GM12878 (cell line): ENCODE results near the gene MYDGF. TPM values are rescaled to one million over a fixed set of nuclear protein-coding genes. Genes with fewer than 3 reads are reported as not detected.

Source experiments
- ATAC-seq: fragments of 200-7000 bp; cut with Tn5 transposase; 3 replicates; pipeline ENCODE4 v1.9.1; 2020; ENCODE audit warnings: mild to moderate bottlenecking, moderate library complexity
- BruUV-seq: library from RNA; stranded (reverse); fragments of 400-500 nt; replicated peaks from 2 replicates; lab custom pipeline; 2021; lab: Mats Ljungman, UMichigan
- CTCF ChIA-PET: fragments of 300-600 bp; sonication (Branson Sonifier 250); formaldehyde crosslinking; extraction: SDS; loops from one replicate; lab custom pipeline; 2021; ENCODE audit warnings: inconsistent platforms; lab: Yijun Ruan, JAX
- POLR2A ChIA-PET: fragments of 350-600 bp; formaldehyde crosslinking; extraction: SDS; loops from one replicate; lab custom pipeline; 2021; ENCODE audit warnings: inconsistent platforms; lab: Charles Lee
- RAD21 ChIA-PET: fragments of 300-600 bp; sonication (Branson Sonifier 250); formaldehyde crosslinking; loops from one replicate; lab custom pipeline; 2023; ENCODE audit warnings: antibody characterized with exemption; ENCODE audit not compliant: unreplicated experiment; lab: Charles Lee
- SMC1A ChIA-PET: fragments of 300-600 bp; sonication (Branson Sonifier 250); formaldehyde crosslinking; loops from one replicate; lab custom pipeline; 2023; ENCODE audit not compliant: unreplicated experiment, uncharacterized antibody; lab: Charles Lee
- DNase-seq: peaks from one replicate; pipeline ENCODE4 v3.0.0-alpha.2; 2011; ENCODE audit warnings: low read depth, low spot score
- FAIRE-seq: peaks from 3 replicates; lab custom pipeline; 2011; peaks lifted over from hg19 to GRCh38; lab: Jason Lieb, UNC
- H2AFZ ChIP-seq: 2 replicates; pipeline ENCODE4 v1.6.0; 2011; ENCODE audit warnings: low read depth, low read length, control low read depth; ENCODE audit not compliant: control insufficient read depth
- H3K27ac ChIP-seq: 2 replicates; pipeline ENCODE4 v1.5.1; 2011; ENCODE audit warnings: control low read depth; ENCODE audit not compliant: control insufficient read depth, insufficient read depth
- H3K27me3 ChIP-seq, 2 experiments: replicated peaks in 1 of 2; 2 replicates each; pipeline versions ENCODE4 v1.6.0 to v1.6.1; 2011; ENCODE audit warnings: low read length in 1 of 2; ENCODE audit not compliant: control insufficient read depth in 2 of 2, insufficient read depth in 2 of 2
- H3K36me3 ChIP-seq, 2 experiments: 2 replicates each; pipeline ENCODE4 v1.5.1; 2011; ENCODE audit warnings: low read length in 1 of 2; ENCODE audit not compliant: control insufficient read depth in 2 of 2, insufficient read depth in 2 of 2
- H3K4me1 ChIP-seq: 2 replicates; pipeline ENCODE4 v1.6.1; 2011; ENCODE audit warnings: mild to moderate bottlenecking, low read length, moderate library complexity, mixed read lengths; ENCODE audit not compliant: control insufficient read depth, insufficient read depth
- H3K4me2 ChIP-seq: 2 replicates; pipeline ENCODE4 v1.6.0; 2011; ENCODE audit warnings: control low read depth; ENCODE audit not compliant: control insufficient read depth, insufficient read depth
- H3K4me3 ChIP-seq: fragments of 200-600 bp; sonication (generic); 2 replicates; pipeline ENCODE4 v1.5.1; 2016
- H3K79me2 ChIP-seq: 2 replicates; pipeline ENCODE4 v1.6.0; 2011; ENCODE audit warnings: low read length; ENCODE audit not compliant: control insufficient read depth, insufficient read depth
- H3K9ac ChIP-seq: 2 replicates; pipeline ENCODE4 v1.8.0; 2011; ENCODE audit warnings: low read length, control low read depth, mixed read lengths; ENCODE audit not compliant: control insufficient read depth, insufficient read depth
- H3K9me3 ChIP-seq: replicated peaks from 3 replicates; pipeline ENCODE4 v1.5.1; 2011; ENCODE audit warnings: mild to moderate bottlenecking, low read length; ENCODE audit not compliant: control insufficient read depth, insufficient read depth
- H4K20me1 ChIP-seq: 2 replicates; pipeline ENCODE4 v1.6.0; 2011; ENCODE audit not compliant: control insufficient read depth, insufficient read depth
- CREM ChIP-seq: IDR thresholded peaks from 2 replicates; pipeline ENCODE4 v1.6.1; 2014; ENCODE audit warnings: antibody characterized with exemption, low read depth
- HSF1 ChIP-seq: fragments of 150-350 bp; IDR thresholded peaks from 2 replicates; pipeline ENCODE4 v1.6.1; 2014; ENCODE audit warnings: mild to moderate bottlenecking, low read depth, low read length
- LARP7 ChIP-seq: fragments of 450-650 bp; IDR thresholded peaks from 2 replicates; pipeline ENCODE4 v1.6.1; 2017; ENCODE audit warnings: mild to moderate bottlenecking
- MYB ChIP-seq: fragments of 150-350 bp; IDR thresholded peaks from 2 replicates; pipeline ENCODE4 v1.6.1; 2014; ENCODE audit warnings: mild to moderate bottlenecking, low read depth, low read length, borderline replicate concordance
- NRF1 ChIP-seq: conservative IDR thresholded peaks from 2 replicates; pipeline ENCODE4 v1.6.1; 2011; ENCODE audit warnings: mild to moderate bottlenecking, low read depth, low read length, improper control_type of control experiment
- PBX3 ChIP-seq: IDR thresholded peaks from 2 replicates; pipeline ENCODE4 v1.6.1; 2011; ENCODE audit warnings: mild to moderate bottlenecking, low read depth, low read length, moderate library complexity; ENCODE audit not compliant: insufficient replicate concordance
- PML ChIP-seq: IDR thresholded peaks from 2 replicates; pipeline ENCODE4 v1.6.1; 2012; ENCODE audit warnings: low read length, inconsistent platforms
- SMC3 ChIP-seq: IDR thresholded peaks from 2 replicates; pipeline ENCODE4 v1.6.1; 2011; ENCODE audit warnings: low read length, improper control_type of control experiment, borderline replicate concordance
- TCF12 ChIP-seq: IDR thresholded peaks from 2 replicates; pipeline ENCODE4 v1.6.1; 2011; ENCODE audit warnings: low read depth, mild to moderate bottlenecking, low read length
- ZNF384 ChIP-seq: IDR thresholded peaks from 2 replicates; pipeline ENCODE4 v1.6.1; 2012; ENCODE audit warnings: low read depth, mild to moderate bottlenecking, low read length, improper control_type of control experiment, borderline replicate concordance
- WGBS: methylation state at CpG from one replicate; pipeline ENCODE4 v1.1.6; 2016; ENCODE audit warnings: low lambda C conversion rate; ENCODE audit not compliant: insufficient replicate concordance, insufficient coverage; ENCODE audit errors: missing lambda C conversion rate; 5-methylcytosine and 5-hydroxymethylcytosine counted together
- in situ Hi-C: fragments of 300-500 bp; cut with MboI; formaldehyde crosslinking; loops from 9 replicates; pipeline ENCODE4 v1.14.3; 2018; ENCODE audit warnings: mixed read lengths
- intact Hi-C: fragments of 100-400 bp; cut with micrococcal nuclease; formaldehyde crosslinking; loops from one replicate; pipeline ENCODE4 v1.14.2; 2022; ENCODE audit not compliant: unreplicated experiment
- polyA plus RNA-seq, 11 experiments: library from polyadenylated mRNA; depleted of rRNA in 4 of 11; unstranded in 6 of 11; stranded (reverse) in 5 of 11; fragments of >200 nt; fragmentation: Nextera tagmentation in 4 of 11; fragmentation: Illumina TruSeq in 1 of 11; extraction: Ambion mirVana in 4 of 11; extraction: Trizol in 1 of 11; gene quantifications; 1 replicate in 1 of 11; 2 replicates in 10 of 11; pipeline versions ENCODE4 v1.2.1 to v1.2.3, GENCODE V29; 2011 to 2016; ENCODE audit warnings: inconsistent platforms in 2 of 11, missing spikeins in 2 of 11, low read depth in 1 of 11
- total RNA-seq, 4 experiments: library from RNA; depleted of rRNA in 3 of 4; stranded (reverse); fragments of >200 nt in 3 of 4; fragmentation: Illumina TruSeq in 1 of 4; extraction: Trizol in 1 of 4; gene quantifications; 2 replicates each; pipeline versions ENCODE4 v1.2.1 to v1.2.3, GENCODE V29; 2013 to 2021

The MYDGF gene
- total and polyA plus RNA-seq, 10 of the 15 experiments (the other 5 are each of a cell fraction or from before 2014, with no cell fraction given) = 2.3 to 196 (median 57.5) TPM

- TF ChIP-seq PBX3 (no peak), TCF12 (no peak), SMC3 (no peak), CREM (no peak), MYB (no peak), ZNF384 (no peak), PML (no peak), NRF1 (no peak)
These were observed 37.2 kb upstream of the MYDGF start (continued) for GRCh38 chr19:4707322-4707721.

GRCh38 chr19:4705413-4706131, 35.4 kb upstream of the MYDGF start:
- H2AFZ ChIP-seq = no peak overlapping the region
- DNase-seq = no peak
- no peak overlapping the region for H3K4me2 ChIP-seq
- intact Hi-C loops = no loop called here
- peaks cover 14 to 23% of the 10 kb centered on the region in 2 experiments; a peak in 3 of 4 replicates for H3K36me3 ChIP-seq
- 91% methylated on average over 19 of the region's 19 CpGs for WGBS
- FAIRE-seq = no peak
- H3K79me2 ChIP-seq = no peaks in the 10 kb centered on the region
- CTCF ChIA-PET = no interaction called here
- SMC1A ChIA-PET = no interaction called here
- POLR2A ChIA-PET = no interaction called here
- no TSS peak for BruUV-seq
- H3K4me3 ChIP-seq = no peak overlapping the region
- no peaks in the 10 kb centered on the region for H4K20me1 ChIP-seq
- no peak for ATAC-seq
- TF ChIP-seq HSF1 = no peak
- TF ChIP-seq LARP7 = no peak
- no peak overlapping the region for H3K9ac ChIP-seq
- H3K27ac ChIP-seq = no peak overlapping the region
- peaks cover 12% of the 10 kb centered on the region for H3K4me1 ChIP-seq
- in situ Hi-C loops = no loop called here
- H3K9me3 ChIP-seq = no peaks in the 10 kb centered on the region
- no peaks in the 10 kb centered on the region for H3K27me3 ChIP-seq
- RAD21 ChIA-PET = no interaction called here
